Germinal center (tissue), 1 donor: Measurements from ENCODE around the gene DNAAF8.
"Not testable (repeated sequence)": the region's sequence is repeated elsewhere in the genome, so short reads cannot be mapped to it uniquely, and the experiment has no call there.

Experiments
- DNase-seq: peaks from one replicate; pipeline ENCODE4 v3.0.0; 2012; ENCODE audit warnings: mixed read lengths, low spot score

Gene DNAAF8

GRCh38 chr16:4723071-4723767 is 11.1 kb upstream of the DNAAF8 start:
- no peak for DNase-seq

GRCh38 chr16:4724661-4725270 is 9.6 kb upstream of the DNAAF8 start:
- DNase-seq = no peak

- no peak for DNase-seq
Measured at GRCh38 chr16:4726616-4727015, 7.7 kb upstream of the DNAAF8 start.

GRCh38 chr16:4728676-4729075 is 5.7 kb upstream of the DNAAF8 start:
- no peak for DNase-seq

GRCh38 chr16:4729876-4730275 is 4.5 kb upstream of the DNAAF8 start:
- DNase-seq = no peak

GRCh38 chr16:4733211-4733742 is 1.1 kb upstream of the DNAAF8 start:
- no peak for DNase-seq

GRCh38 chr16:4733747-4734062 is 632 bp upstream of the DNAAF8 start:
- no peak for DNase-seq

GRCh38 chr16:4734730-4735535 is 596 bp downstream of the DNAAF8 start:
- DNase-seq = peak; percentile 94

GRCh38 chr16:4736546-4736945 is 2.2 kb downstream of the DNAAF8 start:
- no peak for DNase-seq

GRCh38 chr16:4737545-4737944 is 3.2 kb downstream of the DNAAF8 start:
- DNase-seq = no peak

- not testable (repeated sequence) for DNase-seq
Measured at GRCh38 chr16:4738370-4738769, 4.0 kb downstream of the DNAAF8 start.

- no peak for DNase-seq
Measured at GRCh38 chr16:4743226-4743878, 9.0 kb downstream of the DNAAF8 start.

GRCh38 chr16:4744555-4745273 is 10.4 kb downstream of the DNAAF8 start:
- DNase-seq = no peak

- no peak for DNase-seq
Measured at GRCh38 chr16:4745274-4745569, 10.9 kb downstream of the DNAAF8 start.

- no peak for DNase-seq
Measured at GRCh38 chr16:4746215-4746614, 11.9 kb downstream of the DNAAF8 start.

GRCh38 chr16:4746991-4747574 is 12.7 kb downstream of the DNAAF8 start:
- no peak for DNase-seq

- DNase-seq = no peak
Measured at GRCh38 chr16:4747906-4748681, 13.8 kb downstream of the DNAAF8 start.

GRCh38 chr16:4748682-4749411 is 14.5 kb downstream of the DNAAF8 start:
- DNase-seq = no peak

GRCh38 chr16:4749700-4750257 is 15.4 kb downstream of the DNAAF8 start:
- DNase-seq = no peak

- DNase-seq = no peak
Measured at GRCh38 chr16:4750896-4751295, 16.6 kb downstream of the DNAAF8 start.
